ENCODE measurements around the gene TEKT4. TPM values are rescaled to one million over a fixed set of nuclear protein-coding genes. Genes with fewer than 3 reads are reported as not detected.
"Not testable (repeated sequence)": the region's sequence is repeated elsewhere in the genome, so short reads cannot be mapped to it uniquely, and the experiment has no call there.

TEKT4 gene
- total RNA-seq, 2 experiments from 2014 or later, result not detected

DNA sequence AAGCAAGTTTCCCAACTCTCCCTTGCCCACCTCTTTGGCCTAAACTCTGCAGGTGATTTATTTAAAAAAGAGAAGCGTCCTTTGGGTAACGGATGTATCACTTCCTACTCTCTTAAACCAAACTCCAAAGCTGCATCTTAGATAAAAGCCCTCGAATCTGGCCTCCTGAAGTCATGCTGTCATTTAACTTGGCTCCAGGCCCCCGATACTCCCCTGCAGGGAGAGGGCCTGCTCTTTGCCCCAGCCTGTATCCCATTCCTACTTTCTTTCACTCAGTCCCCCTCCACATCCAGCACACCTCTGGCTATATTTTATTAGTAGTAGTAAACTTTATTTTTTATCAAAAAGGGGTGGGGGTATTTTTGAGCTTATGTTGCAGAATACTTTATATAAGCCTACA, 19.0 kb downstream of the TEKT4 start:
- ChIA-PET POLR2A (no interaction called here), CTCF (no interaction called here)
- no peak overlapping the region for H3K27ac Mint-ChIP-seq
- H3K36me3 Mint-ChIP-seq (ENCODE audit: low read depth), result no peaks in the 10 kb centered on the region
- DNase-seq, result no peak
- H3K9me3 Mint-ChIP-seq, result no peaks in the 10 kb centered on the region
- H3K4me3 Mint-ChIP-seq, result no peak overlapping the region
- no peaks in the 10 kb centered on the region for H3K4me1 Mint-ChIP-seq
- peaks cover 18% of the 10 kb centered on the region for H3K27me3 Mint-ChIP-seq

- H3K27ac Mint-ChIP-seq; DNase-seq; H3K9me3 Mint-ChIP-seq; H3K4me1 Mint-ChIP-seq; CTCF ChIA-PET; H3K4me3 Mint-ChIP-seq; H3K36me3 Mint-ChIP-seq (ENCODE audit: low read depth); POLR2A ChIA-PET: not testable (repeated sequence)
- H3K27me3 Mint-ChIP-seq, result peaks cover 14% of the 10 kb centered on the region
Observed at GRCh38 chr2:94895273-94895672, 24.0 kb downstream of the TEKT4 start.

DNA sequence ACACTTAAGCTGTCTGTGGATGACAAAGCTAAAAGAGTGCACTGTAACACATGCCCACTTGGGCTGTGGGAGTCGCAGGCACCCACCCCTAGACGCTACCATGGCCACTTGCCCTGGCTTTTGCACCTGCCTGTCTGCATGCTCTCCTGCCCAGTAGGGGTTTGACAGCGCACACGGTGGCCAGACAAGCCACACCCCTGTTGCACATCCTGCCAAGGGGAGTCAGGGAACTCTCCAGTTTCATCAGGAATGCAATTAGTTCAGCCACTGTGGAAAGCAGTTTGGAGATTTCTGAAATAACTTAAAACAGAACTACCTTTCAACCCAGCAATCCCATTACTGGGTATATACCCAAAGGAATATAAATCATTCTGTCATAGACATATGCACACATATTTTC, 35.7 kb downstream of the TEKT4 start:
- DNase-seq; H3K27ac Mint-ChIP-seq; CTCF ChIA-PET; H3K27me3 Mint-ChIP-seq; H3K4me1 Mint-ChIP-seq; H3K9me3 Mint-ChIP-seq; H3K36me3 Mint-ChIP-seq (ENCODE audit: low read depth); POLR2A ChIA-PET; H3K4me3 Mint-ChIP-seq: not testable (repeated sequence)

DNA sequence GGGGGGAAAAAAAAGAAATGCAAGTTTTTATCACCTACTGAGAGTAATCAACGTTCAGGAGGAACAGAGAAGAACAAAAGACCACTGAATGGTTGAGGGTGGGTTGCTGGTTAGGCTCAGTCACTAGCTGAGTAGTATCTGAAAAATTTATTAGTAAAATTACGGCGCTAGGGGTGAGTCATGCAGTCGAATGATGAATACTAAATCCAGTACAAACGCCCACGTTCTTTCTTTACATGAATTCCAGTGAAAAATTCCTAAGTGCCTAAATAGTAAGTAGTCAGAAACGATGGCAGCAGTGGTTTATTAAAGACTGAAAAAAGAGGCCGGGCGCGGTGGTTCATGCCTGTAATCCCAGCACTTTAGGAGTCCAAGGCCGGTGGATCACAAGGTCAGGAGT, 52.0 kb downstream of the TEKT4 start:
- POLR2A ChIA-PET, result no interaction called here
- CTCF ChIA-PET, result no interaction called here
- Mint-ChIP-seq H3K36me3 (ENCODE audit: low read depth) (no peaks in the 10 kb centered on the region), H3K27me3 (no peaks in the 10 kb centered on the region), H3K4me1 (no peaks in the 10 kb centered on the region), H3K9me3 (peaks cover 2% of the 10 kb centered on the region), H3K27ac (no peak overlapping the region), H3K4me3 (no peak overlapping the region)
- DNase-seq, result no peak

- H3K4me3 Mint-ChIP-seq; H3K27ac Mint-ChIP-seq; DNase-seq; POLR2A ChIA-PET; H3K9me3 Mint-ChIP-seq; H3K36me3 Mint-ChIP-seq (ENCODE audit: low read depth); H3K27me3 Mint-ChIP-seq; H3K4me1 Mint-ChIP-seq; CTCF ChIA-PET: not testable (repeated sequence)
Observed at GRCh38 chr2:94924999-94925398, 53.8 kb downstream of the TEKT4 start.

Other genes starting within 250 kb of the TEKT4 start
- 100 to 1,000 TPM; 202 to 210 TPM for gene MAL, start 154.3 kb downstream of the TEKT4 start, total RNA-seq

All from activated CD4-positive, alpha-beta memory T cell treated with anti-CD3 and anti-CD28 coated beads, Interleukin-2, amount 10 ng/mL, durations not matched to agents 7 days and 5 days (primary cell).